GM21786 (cell line): ENCODE data around the gene AGFG1.
"Not testable (repeated sequence)": the region's sequence is repeated elsewhere in the genome, so short reads cannot be mapped to it uniquely, and the experiment has no call there.

Experiments used
- ATAC-seq: cut with Tn5 transposase; IDR thresholded peaks from one replicate; pipeline ENCODE4 v1.9.1; 2021; ENCODE audit not compliant: unreplicated experiment

AGFG1 gene

DNA sequence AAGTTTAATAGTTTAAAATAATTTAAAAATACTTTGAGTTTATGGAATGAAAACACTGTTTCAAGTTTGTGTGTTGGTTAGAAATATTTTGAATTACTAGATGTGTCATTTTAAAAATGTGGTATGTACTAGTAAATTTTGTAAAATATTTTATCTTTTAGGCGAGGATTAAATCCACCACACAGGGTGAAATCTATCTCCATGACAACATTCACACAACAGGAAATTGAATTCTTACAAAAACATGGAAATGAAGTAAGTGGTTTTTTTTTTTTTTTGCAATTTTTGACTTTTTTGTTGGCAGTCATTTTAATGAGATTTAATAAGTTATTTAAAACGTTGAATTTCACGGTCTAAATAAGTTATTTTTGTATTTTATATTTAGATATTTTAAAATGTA lies 19.4 kb downstream of the AGFG1 start:
- ATAC-seq = no peak

DNA sequence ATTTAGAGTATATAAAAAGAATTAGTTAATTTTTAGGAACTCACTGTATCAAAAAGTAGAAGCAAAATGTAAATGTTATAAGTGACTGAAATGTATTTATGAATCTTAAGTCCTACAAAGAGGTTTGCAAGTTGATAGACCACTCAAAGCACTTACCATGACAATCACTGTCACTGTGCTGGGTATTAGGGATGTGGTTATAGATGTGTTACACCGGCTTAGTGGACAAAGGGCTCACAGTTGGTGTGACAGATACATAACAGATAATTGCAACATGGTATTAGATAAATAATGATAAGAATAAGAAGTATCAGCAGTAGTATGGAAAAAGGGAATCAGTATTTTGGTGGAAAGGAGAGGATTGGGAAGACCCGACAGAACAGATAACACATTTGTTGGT lies 21.6 kb downstream of the AGFG1 start:
- ATAC-seq = no peak

- ATAC-seq = no peak
Observed at GRCh38 chr2:227497158-227497557, 25.2 kb downstream of the AGFG1 start.

DNA sequence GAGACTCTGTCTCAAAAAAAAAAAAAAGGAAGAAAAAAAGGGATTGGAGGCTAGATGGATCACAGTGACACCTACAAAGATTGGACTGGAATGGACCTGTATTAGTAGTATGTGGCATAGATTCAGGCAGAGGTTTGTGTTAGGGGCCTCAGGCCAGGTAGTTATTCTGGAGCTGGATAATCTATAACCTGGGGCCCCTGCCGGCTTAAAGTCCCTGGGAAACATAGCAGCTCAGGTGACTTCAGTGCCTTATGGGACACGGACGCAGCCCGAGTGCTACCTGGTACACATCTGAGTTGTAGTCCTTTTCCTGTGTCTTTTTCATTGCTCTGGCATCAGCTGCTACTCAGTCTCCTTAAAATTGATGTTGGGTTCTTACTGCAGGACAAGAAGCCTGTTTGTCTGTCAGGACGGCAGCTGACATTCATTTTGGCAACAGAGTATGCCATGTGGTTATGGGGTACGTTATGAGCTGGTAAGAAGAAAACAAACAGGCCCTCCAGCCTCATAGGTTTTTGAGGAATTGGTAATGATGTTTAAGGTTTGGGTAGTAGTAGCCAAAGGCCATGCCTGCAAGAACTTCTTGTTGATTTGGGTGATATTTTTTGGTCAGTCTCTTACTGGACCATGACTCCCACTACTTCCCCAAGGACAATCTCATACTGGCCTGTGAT lies 27.8 kb downstream of the AGFG1 start:
- ATAC-seq = no peak

GRCh38 chr2:227500301-227500630 lies 28.3 kb downstream of the AGFG1 start:
- ATAC-seq = no peak

DNA sequence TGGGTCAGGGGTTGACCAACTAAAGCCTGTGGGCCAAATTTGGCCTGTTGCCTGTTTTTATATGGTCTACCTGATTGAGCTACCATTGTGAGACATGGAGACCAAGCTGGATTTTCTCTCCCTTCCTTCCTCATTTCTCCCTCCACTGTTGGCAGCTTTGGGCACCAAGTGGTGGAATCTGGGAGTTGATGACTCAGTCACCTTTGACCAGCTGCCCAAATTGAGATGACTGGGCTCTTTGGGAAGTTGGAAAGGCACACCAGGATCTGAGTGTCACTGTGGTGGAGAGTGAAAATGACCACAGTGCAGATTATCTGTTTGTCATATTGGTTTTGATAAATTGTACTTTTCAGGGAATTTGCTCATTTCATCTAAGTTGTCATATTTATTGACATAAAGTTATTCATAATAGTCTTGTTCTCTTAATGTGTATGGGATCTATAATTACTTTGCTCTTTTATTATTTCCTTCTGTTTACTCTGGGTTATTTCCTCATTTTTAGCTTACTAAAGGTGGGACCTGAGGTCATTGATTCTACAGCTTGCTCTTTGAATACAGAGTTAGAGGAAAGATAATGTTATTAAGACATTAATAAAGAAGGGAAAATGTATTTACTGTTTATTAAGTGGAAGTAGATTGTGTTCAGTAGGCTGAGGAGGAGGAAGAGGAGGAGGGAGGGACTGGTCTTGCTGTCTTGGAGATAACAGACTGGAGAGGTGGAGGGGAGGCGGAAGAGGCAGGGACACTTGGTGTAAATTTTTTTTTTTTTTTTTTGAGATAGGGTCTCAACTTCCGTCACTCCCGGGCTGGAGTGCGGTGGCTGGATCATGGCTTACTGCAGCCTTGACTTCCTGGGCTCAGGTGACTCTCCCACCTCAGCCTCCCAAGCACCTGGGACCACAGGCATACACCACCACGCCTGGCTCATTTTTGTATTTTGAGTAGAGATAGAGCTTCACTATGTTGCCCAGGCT lies 31.8 kb downstream of the AGFG1 start:
- no peak for ATAC-seq

- no peak for ATAC-seq
Observed at GRCh38 chr2:227504700-227505099, 32.7 kb downstream of the AGFG1 start.

GRCh38 chr2:227506456-227506855 lies 34.5 kb downstream of the AGFG1 start:
- no peak for ATAC-seq

GRCh38 chr2:227507963-227508362 lies 36.0 kb downstream of the AGFG1 start:
- no peak for ATAC-seq

DNA sequence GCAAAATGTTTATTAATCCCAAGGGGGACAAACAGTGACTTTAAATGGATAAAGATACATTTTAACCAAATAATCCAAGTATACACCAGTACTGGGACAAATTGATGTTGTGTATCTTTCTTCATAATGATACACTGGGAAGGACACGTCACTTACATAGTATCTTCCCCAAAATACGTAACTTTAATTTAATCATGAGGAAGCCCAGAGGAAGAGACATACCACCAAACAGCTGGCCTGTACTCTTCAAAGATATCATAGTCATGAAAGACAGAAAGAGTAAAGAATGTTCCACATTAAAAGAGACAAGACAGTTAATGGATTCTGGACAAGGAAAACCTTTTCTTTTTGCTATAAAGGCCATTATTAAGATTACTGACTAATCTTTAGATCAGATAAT lies 37.1 kb downstream of the AGFG1 start:
- ATAC-seq = no peak

GRCh38 chr2:227509824-227510619 lies 38.1 kb downstream of the AGFG1 start:
- ATAC-seq = no peak

DNA sequence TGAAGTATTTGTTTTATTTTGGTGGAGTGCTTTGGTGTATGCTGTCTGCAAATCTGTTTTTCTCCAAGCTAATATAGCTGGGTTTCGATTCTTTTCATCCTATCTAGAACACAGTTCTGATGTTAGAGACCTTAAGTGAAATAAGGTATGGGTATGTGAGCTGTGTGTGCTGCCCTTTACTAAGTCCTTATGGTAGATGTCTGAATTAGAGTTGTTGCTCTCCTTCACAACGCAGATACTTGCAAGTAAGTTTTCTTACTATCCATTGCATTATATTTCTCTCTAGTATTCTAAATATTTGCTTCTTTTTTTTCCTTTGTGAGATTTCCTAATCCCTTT lies 38.6 kb downstream of the AGFG1 start:
- no peak for ATAC-seq

DNA sequence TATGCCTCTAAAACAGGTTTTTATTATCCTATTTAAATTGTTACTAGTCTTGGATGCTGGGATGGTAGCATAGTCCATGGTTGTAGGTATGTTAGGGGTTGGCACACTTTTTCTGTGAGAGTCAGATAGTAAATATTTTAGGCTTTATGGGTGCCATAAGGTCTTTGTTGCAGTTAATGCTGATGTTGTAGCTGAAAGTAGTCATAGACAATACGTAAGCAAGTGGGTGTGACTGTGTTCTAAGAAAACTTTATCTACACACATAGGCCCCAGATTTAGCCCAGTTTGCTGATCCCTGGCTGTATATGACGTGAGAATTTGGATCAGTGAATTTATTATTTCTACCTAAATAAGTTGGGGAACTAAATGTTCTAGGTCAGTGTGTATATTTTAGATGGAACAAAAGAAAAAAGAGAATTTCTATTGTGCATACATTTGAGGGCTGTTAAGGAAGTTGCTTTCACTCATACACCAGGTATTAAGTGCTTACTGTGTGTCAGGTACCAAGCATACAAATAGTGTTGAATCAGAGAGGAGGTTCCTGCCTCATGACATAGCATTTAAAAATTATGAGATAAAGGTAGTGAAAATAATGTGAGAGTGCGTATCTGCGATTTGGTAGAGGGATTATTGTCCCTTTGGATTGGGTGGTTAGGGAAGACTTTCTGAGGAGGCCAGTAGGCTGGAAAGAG lies 39.4 kb downstream of the AGFG1 start:
- no peak for ATAC-seq

DNA sequence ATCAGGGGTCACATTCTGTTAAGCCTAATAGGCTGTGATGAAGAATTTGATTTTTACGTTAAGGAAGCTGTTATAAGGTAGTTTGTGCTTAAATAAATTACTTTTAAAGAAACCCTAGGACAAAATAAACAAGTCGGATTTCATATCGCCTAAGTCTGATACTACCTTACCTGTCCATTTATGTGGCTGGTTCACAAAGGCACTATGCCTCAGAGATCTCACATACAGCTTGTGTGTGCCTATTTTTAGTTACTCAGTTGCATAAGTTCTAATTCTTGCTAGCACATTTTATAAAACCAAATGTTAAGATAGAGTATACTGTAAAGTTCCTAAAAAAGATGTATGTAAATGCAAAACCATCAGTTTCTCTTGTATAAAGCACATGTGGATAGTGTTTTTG lies 40.0 kb downstream of the AGFG1 start:
- no peak for ATAC-seq

- no peak for ATAC-seq
Observed at GRCh38 chr2:227513113-227513512, 41.2 kb downstream of the AGFG1 start.

DNA sequence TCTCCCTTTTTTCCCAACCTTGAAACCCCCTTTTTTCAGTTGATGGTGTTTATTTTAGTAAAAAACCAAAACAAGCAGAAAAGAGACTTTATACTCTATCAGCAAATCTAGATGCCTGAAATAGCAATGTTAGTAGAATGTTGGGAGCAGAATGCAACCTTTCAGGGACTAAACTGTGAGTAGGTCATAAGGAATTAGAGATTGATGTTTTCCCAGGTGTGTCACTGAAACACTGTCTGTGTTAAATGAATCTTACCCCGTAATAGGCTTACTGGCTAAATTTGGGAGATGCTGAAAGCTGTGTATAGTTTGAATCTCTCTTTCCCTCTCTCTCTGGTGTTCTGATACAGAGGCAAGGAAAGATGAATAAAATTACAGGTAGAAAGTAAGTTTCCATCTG lies 43.8 kb downstream of the AGFG1 start:
- ATAC-seq = no peak

GRCh38 chr2:227517724-227518123 lies 45.8 kb downstream of the AGFG1 start:
- ATAC-seq = no peak

DNA sequence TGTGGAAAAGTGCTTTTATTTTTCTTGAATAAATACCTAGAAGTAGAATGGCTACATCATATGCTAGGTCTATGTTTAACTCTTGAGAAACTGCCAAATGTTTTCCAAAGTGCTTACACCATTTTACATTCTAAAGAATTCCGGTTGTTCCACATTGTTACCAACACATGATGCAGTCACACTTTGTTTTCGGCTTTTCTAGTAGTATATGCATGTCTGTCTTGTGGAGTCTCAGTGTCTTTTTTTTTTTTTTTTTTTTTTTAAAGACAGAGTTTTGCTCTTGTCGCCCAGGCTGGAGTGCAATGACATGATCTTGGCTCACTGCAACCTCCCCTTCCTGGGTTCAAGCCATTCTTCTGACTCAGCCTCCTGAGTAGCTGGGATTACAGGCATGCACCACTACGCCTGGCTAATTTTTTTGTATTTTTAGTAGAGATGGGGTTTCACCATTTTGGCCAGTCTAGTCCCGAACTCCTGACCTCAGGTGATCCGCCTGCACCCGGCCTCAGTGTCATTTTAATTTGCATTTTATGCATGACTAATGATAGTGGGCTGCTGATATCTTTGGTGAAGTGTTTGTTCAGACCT lies 46.4 kb downstream of the AGFG1 start:
- not testable (repeated sequence) for ATAC-seq

GRCh38 chr2:227521178-227521577 lies 49.2 kb downstream of the AGFG1 start:
- ATAC-seq = not testable (repeated sequence)

GRCh38 chr2:227524665-227525064 lies 52.7 kb downstream of the AGFG1 start:
- ATAC-seq = no peak

GRCh38 chr2:227527351-227527750 lies 55.4 kb downstream of the AGFG1 start:
- ATAC-seq = no peak
